ENCODE results near the gene PWWP2B.

DNA sequence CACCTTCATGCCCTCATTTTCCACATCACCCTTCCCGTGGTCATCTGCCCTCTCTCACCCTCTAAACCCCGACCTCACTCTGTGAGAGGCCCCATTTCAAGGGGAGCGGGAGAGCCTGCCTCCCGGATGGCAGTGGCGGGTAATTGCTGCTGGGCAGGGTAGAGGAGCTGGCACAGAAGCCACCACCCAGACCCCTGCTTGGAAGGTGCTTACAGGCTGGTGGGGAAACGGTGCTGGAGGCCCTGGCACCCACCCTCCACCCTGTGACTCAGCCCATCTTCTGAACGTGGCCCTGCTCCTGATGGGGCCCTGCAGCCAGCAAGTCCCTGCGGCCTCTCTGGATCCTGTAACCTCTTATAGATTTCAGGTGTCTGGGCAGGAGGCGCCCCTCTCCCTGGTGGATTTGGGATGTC is 10.6 kb upstream of the PWWP2B start:
- TF ChIP-seq FOSL2 (CRISPR knock-in tag; IDR thresholded peaks at IDR 0.05) (no peak), CREM (IDR thresholded peaks at IDR 0.05) (no peak), CREM (CRISPR knock-in tag; IDR thresholded peaks at IDR 0.05) (no peak), SMARCC2 (IDR thresholded peaks at IDR 0.05) (no peak), ADNP (CRISPR knock-in tag; IDR thresholded peaks at IDR 0.05) (no peak), RAD21 (CRISPR knock-in tag; IDR thresholded peaks at IDR 0.05) (no peak), PRPF4 (IDR thresholded peaks at IDR 0.05; ENCODE audit: low read depth, low read length, poor library complexity, severe bottlenecking) (no peak), SIX1 (CRISPR knock-in tag; IDR thresholded peaks at IDR 0.05; ENCODE audit: borderline replicate concordance) (no peak), ZNF570 (CRISPR knock-in tag; IDR thresholded peaks at IDR 0.05; ENCODE audit: borderline replicate concordance) (no peak)
- TF ChIP-seq, protein P1, sequence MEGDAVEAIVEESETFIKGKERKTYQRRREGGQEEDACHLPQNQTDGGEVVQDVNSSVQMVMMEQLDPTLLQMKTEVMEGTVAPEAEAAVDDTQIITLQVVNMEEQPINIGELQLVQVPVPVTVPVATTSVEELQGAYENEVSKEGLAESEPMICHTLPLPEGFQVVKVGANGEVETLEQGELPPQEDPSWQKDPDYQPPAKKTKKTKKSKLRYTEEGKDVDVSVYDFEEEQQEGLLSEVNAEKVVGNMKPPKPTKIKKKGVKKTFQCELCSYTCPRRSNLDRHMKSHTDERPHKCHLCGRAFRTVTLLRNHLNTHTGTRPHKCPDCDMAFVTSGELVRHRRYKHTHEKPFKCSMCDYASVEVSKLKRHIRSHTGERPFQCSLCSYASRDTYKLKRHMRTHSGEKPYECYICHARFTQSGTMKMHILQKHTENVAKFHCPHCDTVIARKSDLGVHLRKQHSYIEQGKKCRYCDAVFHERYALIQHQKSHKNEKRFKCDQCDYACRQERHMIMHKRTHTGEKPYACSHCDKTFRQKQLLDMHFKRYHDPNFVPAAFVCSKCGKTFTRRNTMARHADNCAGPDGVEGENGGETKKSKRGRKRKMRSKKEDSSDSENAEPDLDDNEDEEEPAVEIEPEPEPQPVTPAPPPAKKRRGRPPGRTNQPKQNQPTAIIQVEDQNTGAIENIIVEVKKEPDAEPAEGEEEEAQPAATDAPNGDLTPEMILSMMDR (CRISPR knock-in tag; IDR thresholded peaks at IDR 0.05) = no peak
